Breast epithelium (tissue), 3 donors: ENCODE measurements around the gene STOX2.

ENCODE experiments used
- POLR2A ChIP-seq: fragments of 450-650 bp; IDR thresholded peaks from one replicate; pipeline ENCODE4 v1.6.1; 2016; ENCODE audit warnings: antibody characterized with exemption, mild to moderate bottlenecking, moderate library complexity
- POLR2AphosphoS5 ChIP-seq, 3 donors: sonication (generic); formaldehyde crosslinking; IDR thresholded peaks; one replicate each; pipeline ENCODE4 v1.6.1; 2017; ENCODE audit warnings: antibody characterized with exemption in 3 of 3
- TF ChIP-seq, protein P1 (sequence below), 3 donors: fragments of 450-650 bp; IDR thresholded peaks; one replicate each; pipeline ENCODE4 v1.5.1; 2016 to 2017; ENCODE audit warnings: antibody characterized with exemption in 3 of 3, mild to moderate bottlenecking in 3 of 3, moderate library complexity in 3 of 3

DNA sequence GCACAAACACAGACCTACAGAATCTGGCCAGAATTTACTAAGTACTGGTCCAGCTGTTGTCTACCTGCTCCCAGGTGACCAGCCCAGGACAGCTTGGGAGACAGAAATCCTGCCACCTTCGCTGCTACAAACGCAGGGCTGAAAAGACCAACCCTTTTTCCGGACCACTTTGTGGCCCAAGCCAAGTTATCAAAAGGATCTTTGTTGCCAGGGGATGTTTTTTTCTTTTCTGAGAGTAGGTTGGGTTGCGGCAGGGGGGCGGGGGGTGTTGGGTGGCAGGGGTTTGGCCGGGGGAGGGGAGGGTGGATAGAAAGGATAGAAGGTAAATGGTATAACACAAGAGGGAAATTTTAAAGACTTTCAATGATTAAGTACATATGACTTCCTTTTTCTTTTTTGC is 63.4 kb downstream of the STOX2 start:
- TF ChIP-seq, protein P1, sequence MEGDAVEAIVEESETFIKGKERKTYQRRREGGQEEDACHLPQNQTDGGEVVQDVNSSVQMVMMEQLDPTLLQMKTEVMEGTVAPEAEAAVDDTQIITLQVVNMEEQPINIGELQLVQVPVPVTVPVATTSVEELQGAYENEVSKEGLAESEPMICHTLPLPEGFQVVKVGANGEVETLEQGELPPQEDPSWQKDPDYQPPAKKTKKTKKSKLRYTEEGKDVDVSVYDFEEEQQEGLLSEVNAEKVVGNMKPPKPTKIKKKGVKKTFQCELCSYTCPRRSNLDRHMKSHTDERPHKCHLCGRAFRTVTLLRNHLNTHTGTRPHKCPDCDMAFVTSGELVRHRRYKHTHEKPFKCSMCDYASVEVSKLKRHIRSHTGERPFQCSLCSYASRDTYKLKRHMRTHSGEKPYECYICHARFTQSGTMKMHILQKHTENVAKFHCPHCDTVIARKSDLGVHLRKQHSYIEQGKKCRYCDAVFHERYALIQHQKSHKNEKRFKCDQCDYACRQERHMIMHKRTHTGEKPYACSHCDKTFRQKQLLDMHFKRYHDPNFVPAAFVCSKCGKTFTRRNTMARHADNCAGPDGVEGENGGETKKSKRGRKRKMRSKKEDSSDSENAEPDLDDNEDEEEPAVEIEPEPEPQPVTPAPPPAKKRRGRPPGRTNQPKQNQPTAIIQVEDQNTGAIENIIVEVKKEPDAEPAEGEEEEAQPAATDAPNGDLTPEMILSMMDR (IDR thresholded peaks at IDR 0.05), result no peak
- TF ChIP-seq POLR2A, result no peak
- no peak for TF ChIP-seq POLR2AphosphoS5 (IDR thresholded peaks at IDR 0.05)
